ENCODE measurements around the gene PGM1.

Gene PGM1

DNA sequence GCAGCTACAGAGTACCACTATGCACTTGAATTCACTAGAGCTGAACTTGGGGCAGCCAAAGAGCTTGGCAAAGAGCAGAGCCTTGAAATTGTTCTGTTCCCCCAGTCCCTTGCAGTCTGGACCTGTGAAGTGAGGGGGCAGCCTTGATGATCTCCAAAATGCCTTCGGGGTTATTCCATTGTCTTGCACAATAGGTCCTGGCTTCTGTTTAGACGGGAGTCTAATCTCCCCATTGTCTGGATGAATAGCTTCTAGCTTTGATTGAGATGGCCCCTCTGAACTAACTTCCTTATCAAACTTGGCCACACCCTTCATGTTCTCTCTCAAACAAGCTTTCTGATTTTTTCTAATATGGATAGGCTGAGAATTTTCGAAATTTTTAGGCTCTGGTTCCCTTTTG, 72.6 kb downstream of the PGM1 start:
- DNase-seq (ENCODE audit: low read depth) = no peak

DNA sequence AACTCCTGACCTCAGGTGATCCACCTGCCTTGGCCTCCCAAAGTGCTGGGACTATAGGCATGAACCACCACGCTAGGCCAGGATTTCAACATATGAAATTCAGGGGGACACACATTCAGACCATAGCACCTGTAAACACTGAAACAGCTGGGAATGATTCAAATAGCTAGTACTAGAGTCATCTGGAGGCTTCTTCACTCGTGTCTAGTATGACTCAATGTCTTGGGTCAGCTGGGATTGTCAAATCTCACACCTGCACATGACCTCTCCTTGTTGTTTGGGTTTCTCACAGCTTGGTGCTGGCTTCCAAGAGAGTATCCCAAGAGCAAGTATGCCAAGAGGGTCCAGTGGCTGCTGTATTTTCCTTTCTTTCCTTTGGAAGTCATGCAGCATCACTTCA, 75.1 kb downstream of the PGM1 start:
- DNase-seq (ENCODE audit: low read depth) = no peak

DNA sequence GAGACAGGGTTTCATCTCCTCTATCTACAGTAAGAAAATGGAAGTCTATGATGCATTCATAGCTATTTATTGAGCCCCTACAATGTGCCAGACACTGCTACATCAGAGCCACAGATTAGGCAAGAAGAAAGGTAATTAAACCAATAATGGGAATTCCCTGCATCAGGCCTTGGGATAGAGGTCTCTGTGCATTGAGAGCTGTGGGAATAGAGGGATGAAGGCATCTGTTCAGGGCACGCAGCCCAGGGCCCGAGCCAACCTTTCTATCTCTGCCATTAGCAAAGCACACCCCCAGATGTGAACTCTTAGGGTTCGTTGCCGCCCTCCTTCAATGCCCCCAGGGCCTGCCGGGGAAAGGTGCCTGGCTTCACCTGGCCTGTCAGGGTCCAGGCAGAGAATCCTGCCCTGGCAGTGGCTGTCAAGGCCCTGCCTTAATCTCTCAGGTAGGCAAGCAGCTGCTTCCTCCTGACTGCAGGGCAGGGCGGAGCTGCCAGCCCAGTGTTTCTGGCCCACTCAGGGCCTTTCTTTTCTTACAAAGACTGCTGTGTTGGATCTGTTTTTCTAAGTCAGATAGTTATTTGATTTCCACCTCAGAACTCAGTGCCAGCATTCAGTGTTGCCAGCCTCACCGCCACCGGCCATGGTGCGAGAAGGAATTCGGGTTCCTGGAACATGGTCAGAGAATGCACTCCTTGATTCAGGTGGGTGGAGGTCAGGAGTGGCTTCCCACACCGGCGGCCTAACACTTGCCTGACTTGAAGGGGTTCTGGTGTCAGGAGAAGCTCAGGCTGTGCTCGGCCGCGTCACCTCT, 76.1 kb downstream of the PGM1 start:
- no peak for DNase-seq (ENCODE audit: low read depth)

DNA sequence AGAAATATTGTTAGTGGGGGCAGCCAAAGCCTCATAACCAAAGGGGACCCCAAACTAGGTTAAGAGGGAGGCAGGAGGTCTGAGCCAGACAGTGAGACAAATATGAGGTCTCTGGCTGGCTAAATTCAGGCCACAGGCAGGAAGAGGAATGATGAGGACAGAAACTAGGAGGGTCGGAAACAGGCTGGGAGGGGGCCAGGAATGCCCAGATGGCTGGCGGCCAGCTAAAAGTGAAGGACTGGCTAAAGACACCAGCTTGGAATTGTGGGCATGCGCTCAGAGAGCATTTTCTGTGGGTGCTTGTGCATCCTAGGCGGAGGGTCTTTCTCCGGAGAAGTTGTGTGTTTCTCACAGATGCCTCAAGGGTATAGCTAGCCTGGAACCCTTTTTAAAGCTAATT, 77.0 kb downstream of the PGM1 start:
- DNase-seq (ENCODE audit: low read depth) = no peak

DNA sequence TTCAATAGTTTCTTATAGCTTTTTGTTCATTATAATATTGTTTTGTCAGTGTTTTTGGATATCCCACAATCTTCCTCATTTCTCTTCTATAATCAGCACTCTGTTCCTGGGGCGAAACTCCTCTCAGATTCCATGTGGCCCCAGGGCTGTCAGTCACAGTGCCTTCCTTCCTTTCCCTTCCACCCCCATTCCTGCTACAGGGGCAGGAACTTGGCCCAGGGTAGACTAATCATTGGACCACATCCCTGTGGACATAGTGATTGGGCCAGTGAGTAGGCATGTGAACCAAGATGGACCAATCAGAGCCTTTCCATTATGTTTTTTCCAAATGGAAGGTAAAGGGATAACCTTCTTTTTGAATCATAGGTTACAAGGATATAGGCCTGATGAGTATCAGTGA, 78.3 kb downstream of the PGM1 start:
- DNase-seq (ENCODE audit: low read depth) = no peak

DNA sequence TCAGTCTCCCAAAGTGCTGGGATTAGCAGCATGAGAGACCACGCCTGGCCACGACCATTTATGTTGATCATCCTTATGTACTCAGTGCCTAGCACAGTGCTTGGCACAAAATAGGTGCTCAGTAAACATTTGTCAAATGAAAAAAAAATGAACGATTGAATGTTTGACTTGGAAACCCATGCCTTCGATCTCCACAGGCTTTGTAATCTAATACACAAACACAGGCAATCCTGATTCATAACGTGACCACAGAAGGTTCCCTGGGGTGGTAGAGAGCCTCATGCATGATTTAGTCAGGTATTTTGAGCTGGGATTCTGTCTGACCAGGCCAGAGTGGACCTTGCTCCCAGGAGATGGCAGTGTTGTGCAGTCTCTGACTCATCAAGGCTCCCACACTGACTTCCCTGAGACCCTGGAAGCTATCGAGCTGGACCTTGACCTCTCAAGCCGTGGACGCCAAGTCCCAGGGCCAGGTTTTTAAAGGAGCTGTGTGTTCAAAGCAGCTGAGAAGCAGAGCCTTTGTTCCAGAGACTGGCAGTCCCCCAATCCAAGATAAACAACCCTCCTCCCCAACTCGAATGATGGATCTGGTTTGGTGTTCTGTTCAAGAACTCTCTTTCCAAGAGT, 81.1 kb downstream of the PGM1 start:
- DNase-seq (ENCODE audit: low read depth) = no peak

DNA sequence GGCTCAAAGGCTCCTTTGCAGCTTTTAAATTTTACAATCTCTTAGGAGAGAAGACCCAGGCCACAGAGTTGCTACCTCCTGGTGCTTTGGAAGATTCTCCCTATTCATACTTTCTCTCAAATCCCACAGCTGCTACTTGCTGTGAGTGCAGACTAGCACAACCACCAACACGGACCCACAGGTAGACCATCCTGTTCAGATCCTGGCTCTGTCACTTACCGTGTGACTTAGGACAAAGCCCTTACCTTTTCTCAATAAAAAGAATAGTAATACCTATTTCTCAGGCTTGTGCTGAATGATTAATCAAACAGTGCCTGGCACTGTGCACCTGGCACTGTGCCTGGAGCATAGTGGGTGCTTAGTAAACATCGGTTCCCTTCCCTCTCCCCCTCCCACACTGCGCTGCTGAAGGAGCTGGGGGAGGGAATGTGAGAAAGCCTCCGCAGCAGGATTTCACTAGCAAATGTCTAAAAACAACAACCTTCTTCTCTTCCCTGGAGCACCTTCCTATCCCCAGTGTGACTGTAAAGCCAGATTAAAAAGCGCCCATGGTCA, 81.7 kb downstream of the PGM1 start:
- DNase-seq (ENCODE audit: low read depth) = no peak

DNA sequence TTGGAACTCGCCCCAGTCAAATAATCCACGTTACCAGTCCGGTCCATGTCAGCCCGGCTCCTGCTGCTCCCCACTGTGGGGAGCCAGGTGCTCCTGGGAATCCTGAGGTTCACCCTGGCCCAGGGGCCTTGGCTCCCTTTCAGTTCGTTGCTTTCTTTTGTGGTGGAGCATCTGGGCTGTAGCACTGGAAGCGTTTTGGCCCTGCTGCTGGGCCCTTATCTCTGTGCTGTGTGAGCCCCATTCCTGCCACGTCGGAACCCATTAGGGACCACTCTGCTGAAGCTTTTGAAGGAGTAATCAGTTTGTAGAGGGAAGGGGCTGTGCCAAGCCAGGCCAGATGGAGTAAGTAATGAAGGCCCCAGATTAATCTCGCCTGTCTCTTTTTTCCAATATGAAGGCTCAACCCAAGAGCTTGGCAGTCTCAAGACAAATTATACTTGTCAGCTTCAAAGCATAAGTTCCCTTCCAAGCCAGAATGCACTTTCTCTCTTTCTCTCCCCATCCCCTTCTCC, 82.3 kb downstream of the PGM1 start:
- DNase-seq (ENCODE audit: low read depth) = no peak

DNA sequence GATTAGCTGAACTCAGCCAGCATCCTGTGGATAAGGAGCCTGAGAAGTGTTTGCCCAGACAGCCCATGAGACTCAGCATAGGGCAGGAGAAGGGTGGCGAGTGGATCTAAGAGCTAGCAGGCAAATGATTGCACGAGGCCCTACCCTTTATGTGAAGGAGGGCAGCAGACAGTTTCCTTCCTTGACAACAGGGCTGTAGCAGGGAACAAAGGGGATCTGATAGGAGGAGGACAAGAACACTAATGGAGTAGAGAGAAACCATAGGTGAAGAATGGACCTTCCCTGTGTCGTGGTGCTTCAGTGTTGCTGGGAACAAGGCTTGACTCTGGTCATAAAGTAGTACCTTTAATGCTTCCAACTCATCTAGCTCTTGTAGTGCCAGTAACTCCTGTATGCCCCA, 84.3 kb downstream of the PGM1 start:
- no peak for DNase-seq (ENCODE audit: low read depth)

DNA sequence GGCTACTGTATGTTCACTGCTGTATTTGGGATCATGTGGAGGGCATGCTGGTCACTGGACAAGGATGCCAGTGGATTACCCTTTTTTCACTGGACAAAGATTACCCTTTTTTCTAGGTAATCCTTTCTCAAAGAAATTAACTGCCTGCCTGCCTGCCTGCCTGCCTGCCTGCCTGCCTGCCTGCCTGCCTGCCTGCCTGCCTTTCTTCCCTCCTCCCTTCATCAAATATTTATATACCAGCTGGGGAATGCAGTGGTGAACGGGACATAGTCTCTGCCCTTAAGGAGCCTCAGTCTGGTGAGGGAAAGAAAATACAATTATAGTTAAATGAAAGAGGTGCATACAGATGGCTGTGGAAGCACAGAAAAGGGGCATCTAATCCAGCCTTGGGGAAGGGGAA, 85.0 kb downstream of the PGM1 start:
- no peak for DNase-seq (ENCODE audit: low read depth)

DNA sequence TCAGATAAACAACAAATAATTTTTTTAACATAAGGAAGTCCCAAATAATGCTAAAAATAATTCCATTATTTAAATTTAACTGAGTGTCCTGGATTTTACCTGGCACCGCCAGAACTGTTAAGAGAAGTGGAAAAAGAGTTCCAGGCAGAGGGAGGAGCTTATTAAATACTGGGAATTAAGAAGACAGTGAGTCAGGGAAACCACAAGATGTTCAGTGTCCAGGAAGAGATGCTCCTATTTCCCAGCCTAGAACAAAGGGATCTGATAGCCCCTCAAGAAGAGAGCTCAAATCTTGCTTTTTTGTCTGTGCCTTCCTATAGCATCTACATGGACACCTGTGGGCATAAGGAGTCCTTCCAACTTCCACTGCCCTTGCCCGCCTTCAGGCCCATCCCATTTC, 85.9 kb downstream of the PGM1 start:
- no peak for DNase-seq (ENCODE audit: low read depth)

DNA sequence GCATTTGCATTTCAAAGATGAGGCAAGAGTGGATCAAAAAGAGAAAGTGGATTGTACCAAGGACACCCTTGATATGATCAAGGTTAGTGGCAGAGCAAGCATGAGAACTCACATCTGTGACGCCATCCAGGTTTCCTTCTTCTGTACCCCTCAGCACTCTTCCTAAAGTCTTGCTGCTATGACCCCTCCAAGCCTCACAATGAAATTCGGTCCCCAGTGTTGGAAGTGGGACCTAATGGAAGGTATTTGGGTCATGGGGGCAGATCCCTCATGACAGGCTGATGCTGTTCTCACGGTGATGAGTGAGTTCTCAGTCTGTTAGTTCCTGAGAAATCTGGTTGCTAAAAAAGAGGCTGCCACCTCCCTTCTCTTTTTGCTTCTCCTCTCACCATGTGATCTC, 86.4 kb downstream of the PGM1 start:
- DNase-seq (ENCODE audit: low read depth) = no peak

DNA sequence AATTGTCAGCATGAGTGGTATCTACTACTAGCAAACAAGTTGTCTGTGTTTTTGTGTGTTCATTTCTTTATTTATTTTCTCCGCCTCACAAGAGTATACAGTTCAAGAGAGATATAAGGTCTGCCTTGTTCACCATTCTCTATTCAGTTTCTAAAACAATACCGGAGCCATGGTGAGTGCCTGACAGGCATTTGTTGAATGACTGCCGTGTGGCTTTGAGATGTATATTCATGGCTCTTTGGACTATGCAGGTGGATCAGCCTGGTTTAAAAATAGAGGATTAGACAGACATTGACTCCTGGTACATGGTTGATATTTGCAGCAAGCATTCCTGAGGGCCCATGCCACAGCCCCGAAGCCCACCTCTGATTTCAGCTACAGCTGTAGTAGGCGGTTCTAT, 89.7 kb downstream of the PGM1 start:
- DNase-seq (ENCODE audit: low read depth) = no peak

DNA sequence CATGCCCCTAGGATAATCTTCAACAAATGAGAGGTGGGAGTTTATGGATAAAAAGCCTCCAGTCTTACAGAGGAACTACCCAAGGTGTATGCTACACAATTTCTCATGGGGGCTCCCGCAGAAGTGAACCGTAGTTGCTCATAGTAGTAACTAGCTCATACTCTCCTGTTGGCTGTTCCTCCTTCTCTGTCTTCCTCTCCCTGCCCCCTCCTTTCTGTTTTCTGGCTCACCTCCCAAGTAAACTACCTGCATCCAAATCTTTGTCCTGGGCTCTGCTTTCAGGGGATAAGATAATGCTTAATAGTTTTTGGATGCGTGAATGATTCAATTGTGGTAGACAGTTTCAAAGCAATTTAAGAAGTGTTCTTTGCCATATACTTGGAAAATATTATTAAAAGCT, 90.5 kb downstream of the PGM1 start:
- no peak for DNase-seq (ENCODE audit: low read depth)

DNA sequence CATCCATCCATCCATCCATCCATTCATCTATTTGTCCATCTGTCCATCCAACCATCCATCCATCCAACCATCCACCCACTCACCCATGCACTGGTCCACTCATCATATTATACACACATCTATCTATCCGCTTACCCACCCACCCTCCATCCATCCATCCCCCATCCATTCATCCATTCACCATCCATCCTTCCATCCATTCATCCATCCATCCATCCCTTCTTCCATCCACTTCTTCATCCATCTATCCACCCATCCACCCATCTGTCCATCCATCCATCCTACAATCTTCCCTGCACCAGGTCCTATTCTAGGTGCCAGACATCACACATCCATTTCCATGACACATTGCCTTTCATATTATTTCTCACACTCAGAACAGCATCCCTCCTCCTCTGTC, 93.5 kb downstream of the PGM1 start:
- no peak for DNase-seq (ENCODE audit: low read depth)

DNA sequence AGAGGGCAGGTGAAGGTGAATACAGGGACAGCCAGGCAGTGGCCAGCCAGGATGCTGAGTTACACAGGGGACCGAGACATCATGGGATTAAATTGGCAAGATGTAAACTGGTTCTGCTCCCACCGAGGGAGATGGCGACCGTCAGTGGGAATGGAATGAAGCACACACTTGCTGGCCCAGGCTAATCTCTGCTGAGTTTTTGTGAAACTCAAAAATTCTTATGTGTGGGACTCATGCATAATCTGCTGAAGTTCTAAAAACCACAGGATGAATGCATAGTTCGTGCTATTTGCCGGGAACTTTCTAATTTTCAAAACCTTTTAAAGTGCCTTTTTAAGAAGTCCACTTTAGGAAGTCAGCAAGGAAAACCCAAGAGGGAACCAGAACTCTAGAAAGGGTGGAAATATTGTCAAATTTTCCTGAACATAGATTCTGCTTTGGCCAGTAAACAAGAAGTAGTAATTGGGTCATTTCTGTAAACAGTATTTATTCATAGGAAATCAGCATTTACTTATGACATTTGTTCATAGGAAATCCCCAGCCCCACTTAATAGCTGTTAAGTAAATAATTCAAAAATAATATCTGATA, 95.2 kb downstream of the PGM1 start:
- no peak for DNase-seq (ENCODE audit: low read depth)

DNA sequence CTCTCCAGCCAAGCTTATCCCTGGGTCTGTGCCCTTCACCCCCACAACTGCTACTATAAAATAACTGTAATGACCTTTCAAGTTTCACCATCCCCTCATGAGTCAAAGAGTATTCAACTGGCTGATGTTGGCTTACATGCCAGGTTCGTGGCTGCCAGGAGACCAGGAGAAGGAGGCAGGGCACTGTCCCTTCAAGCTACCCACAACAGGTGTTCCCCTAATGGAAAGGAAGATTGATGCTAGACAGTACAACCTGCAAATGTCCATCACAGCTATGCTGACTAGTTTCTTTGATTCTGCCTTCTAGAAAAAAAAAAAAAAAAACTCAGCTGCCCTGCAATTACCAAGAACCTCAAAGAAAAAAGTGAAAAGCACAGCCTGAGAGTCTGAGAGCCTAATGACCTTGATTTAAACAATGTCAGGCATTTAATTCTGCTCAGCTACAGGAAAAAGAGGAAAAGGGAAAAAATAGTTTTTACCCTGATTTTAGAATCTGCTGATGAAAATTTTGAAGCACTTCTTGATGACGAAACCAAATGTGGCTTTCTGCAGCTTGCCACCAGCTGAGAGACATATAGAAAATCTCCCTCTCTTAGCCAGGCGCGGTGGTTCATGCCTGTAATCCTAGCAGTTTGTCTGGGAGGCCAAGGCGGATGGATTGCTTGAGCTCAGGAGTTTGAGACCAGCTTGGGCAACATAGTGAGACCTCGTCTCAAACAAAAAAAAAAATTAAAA, 97.9 kb downstream of the PGM1 start:
- DNase-seq (ENCODE audit: low read depth) = no peak

DNA sequence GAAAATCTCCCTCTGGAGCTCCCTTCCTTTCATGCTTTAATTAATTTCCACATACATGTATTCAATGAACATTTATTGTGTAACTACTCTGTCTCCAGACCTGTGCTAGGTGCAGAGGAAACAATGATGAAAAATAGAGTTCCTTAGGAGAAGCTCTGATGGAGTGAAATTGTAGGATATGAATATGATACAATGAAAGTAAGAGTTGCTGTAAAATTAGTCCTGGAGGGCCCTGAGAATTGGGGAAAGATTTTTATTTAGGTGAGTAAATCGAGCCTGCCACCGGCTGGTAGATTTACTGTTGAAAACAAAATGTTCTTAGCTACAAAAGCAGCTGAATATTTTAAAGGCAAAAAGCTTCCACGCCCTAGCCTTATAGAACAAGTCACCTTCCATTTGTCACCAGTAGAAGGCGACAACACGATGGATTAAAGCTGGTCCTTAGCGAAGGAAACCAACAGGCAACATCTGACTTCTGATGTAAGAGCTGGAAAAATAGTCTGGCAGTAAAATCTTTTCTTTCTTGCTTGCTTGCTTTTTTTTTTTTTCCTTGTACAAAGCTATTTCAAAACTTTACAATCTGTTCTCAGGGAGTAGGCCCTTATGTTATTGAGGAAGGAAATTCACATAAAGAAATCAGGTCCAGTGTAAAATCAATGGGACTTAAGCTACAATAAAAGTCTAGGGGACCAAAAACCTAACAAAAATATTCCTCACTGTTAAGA, 98.7 kb downstream of the PGM1 start:
- no peak for DNase-seq (ENCODE audit: low read depth)

DNA sequence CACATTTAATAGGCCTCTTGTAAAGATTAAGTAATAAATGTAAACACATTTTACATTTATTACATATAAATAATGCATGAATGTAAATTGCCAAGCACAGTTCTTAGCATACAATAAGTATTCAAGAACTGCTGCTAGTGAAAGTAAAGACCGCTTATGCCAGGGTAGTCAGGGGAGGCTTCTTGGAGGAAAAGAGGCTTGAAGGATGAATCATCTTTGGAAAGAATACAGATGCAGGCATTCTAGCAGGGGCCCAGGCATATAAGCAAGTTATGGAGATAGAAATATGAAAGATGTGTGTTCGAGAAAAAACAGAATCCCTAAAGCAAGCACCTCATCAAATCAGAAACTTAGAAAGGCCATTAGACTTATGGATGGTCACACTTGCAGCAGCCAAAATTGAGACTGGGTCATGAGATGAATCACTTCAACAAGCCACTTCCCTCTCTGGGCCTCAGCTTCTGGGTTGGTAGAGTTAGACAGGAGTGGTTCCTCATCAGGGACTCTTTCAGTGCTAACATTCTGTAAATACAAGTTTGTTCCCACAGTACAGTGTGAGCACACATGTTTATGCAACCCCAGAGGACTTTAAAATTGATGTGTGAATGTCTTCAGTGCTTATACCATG, 100.8 kb downstream of the PGM1 start:
- no peak for DNase-seq (ENCODE audit: low read depth)

DNA sequence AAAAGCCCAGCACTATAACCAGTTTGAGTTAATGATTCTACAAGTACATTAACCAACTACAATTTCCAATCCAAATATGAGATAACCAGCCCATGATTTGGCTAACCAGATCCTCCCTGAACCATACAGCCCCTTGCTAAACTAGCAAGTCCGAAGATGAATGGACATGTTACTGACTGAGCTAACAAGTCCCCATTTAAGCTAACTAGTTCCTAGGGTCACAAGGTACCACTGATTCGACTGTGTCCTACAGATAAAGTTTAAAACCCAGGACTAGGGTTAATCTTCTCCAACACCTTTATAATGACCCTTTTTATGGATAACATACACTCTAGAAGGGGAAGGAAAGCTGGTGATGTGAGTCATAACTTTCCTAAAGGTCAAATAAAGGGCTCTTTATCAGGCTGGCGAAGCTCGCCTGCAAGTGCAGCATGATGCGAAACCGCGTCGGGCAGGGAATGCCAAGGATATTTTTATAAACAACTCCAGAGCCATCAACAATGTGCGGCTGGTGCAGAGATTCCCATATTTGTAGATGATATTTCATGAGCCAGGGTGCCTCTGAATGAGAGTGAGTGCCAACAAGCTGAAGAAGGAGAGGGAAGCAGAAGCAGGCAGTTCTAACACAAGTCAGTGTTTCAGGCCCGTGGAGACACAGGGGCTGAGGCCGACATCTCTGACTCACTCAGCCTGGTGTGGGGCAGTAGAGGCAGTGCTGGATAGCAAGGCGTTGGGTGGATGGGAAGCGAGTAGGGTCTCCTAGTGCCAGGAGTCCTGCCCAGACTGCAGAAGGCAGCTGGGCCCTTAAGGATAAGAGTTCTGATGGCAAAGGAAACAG, 105.0 kb downstream of the PGM1 start:
- DNase-seq (ENCODE audit: low read depth) = no peak
